HG02610 (cell line): Measurements from ENCODE around the gene STK35.

Source experiments
- ATAC-seq: cut with Tn5 transposase; IDR thresholded peaks from one replicate; pipeline ENCODE4 v1.9.1; 2021; ENCODE audit warnings: mild to moderate bottlenecking, moderate library complexity; ENCODE audit not compliant: unreplicated experiment

STK35 gene

DNA sequence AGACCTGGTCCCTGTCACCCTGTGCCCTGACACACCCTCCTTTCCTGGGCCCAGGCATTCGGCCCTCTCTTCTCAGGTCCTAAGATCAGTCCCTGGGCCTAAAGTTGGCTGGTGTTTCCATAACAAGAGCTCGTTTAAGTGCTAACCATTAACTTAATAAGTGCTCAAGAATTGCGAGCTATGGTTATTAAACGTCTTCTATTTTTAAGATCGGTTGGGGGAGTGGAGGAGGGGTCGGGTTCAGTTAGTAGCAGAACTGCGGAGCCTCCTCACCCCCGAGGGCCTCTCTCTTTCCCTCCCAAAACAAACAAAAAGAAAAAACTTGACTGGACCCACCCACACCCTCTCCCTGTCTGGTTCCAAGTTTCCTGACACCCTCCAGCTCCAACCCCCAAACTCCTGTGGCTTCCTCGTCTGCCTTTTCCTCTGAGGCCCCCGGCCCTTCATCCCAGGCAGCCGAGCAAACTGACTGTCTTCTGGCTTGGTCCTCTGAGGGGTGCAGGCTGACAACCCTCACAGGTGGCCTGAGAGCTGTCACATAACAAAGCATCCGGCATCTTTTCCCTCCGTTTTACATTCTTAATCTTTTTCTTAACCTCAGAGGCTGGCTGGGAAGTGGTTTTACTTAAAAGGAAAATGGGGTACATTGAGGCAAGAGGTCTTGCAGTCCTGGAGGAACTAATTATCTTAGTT, 2.0 kb downstream of the STK35 start:
- ATAC-seq, result no peak

DNA sequence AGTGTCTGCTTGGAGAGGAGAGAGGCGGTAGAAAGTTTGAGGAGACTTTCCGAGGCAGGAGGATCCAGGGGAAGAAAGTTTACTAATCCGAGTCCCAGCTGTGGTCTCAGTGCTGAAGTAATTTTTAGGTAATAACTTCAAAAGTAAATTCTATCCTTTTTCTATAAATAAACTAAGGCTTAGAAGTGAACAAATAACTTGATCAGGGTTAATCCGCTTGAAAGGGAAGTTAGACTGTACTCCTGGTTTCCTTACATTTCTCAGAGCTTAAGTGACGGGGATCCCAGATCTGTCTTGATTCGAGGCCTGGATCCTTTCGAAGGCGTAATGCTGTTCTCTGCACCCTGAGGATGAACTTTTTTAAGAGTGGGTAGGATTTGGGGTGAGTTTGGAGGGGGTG, 2.6 kb downstream of the STK35 start:
- ATAC-seq, result no peak

DNA sequence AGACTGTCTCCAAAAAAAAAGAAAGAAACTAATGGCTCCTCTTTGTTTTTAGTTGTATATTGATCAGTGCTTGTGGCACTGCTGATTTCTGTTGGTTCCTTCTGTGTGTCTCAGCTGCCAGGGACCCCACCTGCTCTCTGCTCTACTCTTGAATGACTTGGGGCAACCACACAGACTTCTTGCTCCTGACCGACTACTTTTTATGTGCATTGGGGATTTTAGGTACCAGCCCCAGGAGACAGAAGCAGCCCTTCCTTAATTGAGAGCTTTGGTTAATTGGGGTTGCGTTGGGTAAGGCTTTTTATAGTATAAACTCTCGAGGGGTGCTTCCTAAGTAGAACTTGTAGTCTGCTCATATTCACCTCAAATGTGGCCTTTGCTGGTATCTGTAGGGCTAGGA, 6.9 kb downstream of the STK35 start:
- no peak for ATAC-seq

DNA sequence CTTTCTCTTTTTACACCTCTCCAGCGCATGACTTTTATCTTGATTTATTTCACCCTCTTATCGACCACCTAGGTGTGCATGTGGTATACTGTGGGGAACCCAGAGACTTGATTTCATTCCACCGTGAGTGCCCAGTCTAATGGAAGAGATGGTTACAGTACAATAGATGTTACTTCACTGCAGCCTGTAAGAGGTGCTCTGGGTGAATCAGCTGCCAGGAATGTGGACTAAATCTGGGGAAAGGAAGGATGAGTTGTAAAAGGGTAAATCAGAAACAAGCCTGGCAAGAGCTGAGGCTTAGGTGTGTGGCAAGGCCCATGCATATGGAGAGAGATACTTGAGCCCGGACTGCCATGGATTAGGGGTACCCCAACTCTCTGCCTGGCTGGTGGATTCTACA, 7.4 kb downstream of the STK35 start:
- ATAC-seq, result no peak

DNA sequence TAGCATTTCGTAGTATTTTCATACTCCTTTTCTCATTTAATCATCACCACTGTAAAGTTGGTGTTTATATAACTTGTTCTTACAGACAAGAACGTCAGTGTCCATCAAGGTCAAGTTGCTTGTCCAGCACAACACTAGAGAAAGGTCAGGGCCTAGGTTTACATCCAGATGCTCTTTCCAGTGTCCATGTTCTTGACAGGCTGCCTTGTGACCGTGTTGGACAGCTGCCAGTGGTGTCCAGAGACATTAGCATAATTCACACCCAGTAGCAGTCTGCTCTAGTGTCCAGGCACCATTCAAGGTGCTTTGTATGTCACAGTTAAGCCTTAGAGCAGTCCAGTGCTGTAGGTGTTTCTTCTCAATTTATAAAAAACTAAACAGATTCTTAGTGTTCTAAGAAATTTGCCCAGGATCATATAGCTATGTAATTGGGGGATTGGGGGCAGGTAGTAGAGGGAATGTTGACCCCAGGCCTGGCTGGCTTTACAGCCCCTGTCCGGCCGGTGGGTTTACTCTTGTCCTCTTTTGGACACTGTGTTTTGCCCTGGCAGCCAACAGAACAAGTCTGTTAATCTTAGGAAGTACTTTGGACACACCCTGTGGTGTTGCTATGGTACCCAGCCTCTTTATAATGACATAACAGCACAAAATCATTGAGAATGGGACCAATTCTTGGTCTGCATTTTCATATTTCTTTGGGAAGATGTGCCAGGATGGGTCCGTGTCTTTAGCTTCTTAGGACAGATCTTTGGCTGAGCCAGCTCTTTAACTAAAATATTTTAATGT, 8.0 kb downstream of the STK35 start:
- ATAC-seq, result no peak

DNA sequence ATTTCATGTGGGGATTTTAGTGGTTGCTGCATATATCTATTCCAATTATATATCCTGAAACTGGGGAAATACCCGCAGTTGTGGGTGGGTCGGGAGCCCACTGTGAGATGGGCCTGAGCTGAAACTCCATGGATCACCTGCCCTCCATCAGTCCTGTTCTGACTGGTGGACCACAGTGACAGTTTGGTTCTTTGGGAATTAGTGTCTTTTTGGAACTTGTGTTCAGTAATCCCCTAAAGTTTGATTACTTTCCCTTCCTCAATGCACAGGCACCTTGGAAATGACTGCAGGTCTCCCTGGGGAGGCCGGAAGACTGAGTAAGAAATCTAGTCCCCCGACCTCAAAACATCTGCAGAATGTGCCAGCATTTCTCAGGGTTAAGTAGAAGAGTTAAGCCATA, 11.3 kb downstream of the STK35 start:
- no peak for ATAC-seq

DNA sequence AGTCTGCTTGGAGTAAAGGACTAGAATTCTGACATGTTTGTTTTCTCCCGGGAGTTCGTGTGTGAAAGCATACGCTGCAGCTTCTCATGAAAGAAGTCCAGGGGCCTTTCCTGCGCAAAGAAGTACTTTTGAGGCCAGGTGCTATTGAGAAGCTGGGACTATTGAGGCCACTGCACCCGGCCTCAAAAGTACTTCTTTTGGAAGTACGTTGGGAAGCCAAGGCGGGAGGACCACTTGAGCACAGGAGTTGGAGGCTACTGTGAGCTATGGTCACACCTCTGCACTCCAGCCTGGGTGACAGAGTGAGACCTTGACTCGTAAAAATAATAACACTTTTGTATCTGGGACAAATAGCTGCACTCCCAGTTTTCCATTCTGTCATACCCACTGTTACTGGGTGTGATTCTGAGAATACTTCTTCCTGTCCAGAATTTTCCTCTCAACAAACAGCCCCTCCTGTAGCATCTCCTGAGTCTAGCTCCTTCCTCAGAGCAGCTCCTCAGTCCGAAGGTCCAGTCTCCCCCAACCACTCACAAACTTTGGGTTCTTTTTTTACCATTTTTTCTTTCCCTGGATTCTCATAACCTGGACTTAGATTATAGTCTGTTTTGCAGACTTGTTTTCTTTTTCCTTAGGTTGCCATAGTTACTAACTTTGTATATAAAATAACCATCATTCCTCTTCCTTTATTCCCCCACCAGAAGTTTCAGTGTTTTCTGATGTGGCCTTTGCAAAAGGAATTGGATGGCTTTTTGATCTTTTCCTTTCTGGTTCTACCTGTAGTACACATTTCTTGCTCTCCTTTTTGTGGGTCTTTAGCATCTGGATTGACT, 12.7 kb downstream of the STK35 start:
- ATAC-seq, result no peak

DNA sequence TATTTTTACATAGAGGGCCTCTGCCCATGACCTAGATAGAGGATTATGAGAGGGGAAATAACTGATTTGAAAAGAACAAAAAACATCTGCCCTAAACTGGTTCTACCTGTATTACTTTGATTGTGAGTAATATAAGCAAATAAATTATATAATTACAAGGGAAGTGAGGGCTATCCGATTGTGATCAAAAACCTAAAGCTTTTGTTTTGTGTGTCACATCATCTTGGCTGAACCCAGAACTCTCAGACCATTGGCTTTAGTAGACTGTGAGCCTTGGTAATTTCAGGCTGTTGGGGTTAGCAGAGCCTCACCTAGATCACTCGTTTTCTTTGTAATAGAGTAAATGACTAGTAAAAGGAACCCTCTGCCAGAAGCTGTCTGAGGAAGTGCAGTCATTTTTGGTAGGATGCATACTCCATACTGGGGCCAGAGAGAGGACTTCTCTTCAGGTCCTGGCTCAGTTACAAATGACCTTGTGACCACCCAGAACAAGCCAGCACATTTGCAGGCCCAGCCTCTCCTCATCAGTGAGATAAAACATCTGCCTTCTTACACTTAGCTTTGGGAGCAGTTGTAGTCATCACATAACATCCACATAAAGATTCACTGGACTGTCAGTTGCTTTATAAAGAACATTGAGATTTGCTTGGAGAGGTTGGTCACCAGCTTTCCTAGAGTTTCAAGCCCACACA, 13.5 kb downstream of the STK35 start:
- no peak for ATAC-seq

DNA sequence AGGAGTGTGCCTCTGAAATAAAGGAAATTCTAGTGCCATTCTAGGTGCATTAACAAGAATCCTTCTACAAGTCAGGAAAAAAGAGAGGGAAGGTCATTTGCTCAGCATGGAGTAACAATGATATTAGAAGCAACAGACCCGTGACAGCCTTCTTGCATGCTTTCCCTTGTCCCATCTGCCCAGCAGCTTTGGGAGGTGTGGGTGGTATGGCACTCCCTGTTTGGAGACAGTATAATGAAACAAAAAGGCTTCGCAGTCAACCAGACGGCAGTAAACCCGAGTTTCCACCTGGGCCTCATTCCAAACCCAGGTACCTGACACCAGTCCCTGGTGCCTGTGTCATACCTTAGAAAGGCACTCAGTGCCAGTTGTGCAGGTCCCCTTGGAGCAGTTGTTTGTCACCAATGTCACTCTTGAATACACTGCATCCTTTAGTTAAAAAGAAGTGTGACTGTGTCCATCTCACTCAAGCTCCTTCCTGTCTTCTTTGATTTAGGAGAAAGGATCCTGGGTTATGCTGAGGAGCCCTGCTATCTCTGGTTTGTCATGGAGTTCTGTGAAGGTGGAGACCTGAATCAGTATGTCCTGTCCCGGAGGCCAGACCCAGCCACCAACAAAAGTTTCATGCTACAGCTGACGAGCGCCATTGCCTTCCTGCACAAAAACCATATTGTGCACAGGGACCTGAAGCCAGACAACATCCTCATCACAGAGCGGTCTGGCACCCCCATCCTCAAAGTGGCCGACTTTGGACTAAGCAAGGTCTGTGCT, 14.7 kb downstream of the STK35 start:
- no peak for ATAC-seq

DNA sequence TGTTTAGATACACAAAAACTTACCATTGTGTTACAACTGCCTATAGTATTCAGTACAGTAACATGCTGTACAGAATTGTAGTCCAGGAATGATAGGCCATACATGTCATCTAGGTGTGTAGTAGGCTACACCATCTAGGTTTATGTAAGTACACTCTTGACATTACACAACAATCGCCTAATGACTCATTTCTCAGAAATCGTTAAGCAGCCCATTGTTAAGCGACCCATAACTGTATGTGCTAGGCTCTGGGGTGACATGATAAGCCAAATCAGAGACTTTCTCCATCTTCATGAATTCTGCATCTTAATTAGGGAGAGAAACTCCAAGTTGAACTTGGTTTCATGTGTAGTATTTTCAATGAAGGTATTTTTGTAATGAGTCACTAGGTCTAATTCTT, 17.2 kb downstream of the STK35 start:
- peak; percentile 77 for ATAC-seq

DNA sequence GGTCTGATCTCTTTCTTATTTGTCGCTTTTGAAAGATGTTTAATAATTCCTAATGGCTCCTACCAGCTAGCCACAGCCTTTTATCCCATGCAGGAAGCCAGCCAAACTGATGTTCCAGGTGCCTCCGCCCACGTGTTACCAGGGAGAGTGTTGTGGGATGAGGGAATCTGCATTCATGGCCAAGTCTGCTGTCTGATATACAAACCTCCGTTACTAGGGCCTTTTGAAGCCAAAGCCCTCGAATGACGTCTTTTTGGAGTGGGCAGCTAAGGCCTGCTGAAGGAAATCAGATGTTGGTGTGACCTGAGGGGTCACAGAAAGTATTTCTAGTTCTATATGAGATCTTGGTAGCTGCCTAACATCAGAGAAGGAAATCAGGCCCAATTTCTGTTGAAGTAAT, 21.3 kb downstream of the STK35 start:
- ATAC-seq, result no peak

DNA sequence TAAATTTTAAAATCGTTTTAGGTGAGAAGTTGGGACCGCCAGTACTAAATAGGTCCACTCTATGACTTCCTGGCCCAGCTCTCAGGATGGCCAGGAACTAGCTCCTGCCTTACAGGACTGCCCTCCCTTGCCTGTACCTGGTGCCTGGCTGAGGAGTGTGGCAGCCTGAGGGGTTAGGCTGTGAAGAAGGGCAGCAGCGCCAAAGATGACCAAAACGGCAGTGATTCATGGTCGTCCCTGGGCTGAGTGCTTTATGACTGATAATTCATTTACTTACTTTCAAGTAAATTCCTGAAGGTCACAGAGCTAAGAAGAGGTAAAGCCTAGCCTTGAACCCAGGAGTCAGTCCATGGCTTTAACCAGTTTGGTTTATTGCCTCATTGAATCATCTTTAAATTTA, 22.1 kb downstream of the STK35 start:
- no peak for ATAC-seq

DNA sequence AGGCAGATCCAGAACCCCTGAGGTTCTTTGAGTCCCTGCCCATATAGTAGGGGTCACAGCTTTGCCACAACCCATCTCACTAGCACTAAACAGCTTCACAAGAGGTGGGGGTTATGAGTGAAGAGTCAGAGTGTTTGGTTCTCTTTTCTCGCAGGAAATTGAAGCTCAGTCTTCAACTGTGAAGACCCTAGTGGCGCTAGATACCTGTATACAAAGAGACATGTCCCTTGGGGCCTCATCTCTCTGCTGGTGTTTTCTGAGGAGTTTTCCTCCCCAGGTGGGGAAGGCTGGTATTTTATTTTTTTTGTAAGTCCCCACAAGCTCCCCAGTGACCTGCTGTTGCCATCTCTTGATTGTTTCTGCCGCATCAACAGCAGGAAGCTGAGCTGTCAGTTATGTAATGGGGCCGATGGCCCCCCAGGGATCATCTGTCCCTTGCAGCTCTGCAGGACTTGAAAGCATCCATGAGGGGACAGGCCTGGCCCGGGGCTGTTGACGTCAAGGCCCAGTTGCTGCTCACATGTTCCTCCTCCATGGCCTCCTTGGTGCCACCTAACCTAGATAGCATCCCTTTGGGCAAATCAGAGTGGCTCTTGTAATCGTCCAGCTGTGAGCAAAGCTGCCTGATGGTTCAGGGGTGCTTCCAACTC, 23.1 kb downstream of the STK35 start:
- ATAC-seq, result no peak

DNA sequence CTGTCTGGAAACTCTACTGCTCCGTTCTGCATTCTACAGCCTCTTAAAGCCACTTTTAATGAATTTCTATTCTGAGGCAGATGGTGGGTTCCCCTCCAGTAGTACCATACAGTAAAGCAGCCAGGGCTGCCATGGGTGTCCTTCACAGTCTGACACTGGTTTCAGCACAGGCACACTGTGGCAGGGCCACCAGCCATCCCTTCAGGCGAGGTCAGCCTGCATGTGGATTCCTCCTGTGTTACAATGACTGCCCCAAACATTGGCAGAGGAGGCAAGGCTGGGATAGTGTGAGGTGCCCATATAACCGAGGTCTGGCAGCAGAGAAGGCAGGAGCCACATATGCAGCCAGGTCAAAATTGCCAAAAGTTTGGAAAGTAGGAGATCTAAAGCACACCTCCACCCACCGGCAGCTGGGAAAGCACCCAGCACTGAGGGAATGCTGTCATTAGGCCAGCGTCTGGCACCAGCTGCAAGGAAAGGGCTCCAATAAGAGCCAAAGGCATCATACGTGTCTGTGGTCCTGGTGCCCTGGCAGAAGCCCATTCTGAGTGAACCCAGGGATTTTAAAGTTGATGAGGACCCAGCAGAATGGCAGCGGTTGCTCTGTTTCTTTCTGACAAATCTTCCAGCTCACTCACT, 24.0 kb downstream of the STK35 start:
- no peak for ATAC-seq

DNA sequence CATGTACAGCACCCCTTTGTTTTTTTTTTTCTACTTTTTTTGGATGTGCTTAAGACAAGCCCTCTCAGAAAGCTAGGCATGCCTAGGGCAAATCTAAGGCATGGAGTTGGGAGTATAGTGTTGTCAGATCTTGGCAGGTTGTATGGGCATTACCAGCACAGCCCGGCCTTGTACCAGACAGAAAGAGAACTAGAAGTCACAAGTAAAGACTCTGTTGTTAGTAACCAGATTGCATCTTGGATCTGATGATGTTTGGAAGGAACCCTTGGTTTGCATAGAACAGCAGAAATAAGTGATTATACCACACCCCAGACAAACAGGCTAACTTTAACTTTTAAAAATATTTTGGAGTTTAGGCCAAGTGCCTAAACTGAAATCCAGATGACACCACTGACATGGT, 25.6 kb downstream of the STK35 start:
- ATAC-seq, result no peak

DNA sequence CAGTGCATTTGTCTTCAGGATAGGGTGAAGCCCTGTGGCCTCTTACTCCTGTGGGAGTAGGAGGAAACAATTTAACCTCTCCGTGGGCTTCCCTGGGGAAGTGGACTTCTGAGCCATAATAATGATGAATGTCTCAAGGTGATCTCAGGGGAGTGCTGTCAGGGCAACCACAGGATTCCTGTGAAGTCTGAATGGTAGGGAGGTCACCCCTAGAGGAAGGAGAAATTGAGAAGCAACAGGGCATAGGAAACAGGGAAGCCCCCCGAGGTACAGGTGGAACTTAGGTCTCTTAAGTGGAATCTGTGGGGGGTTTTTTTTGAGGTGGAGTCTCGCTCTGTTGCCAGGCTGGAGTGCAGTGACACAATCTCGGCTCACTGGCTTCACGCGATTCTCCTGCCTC, 26.9 kb downstream of the STK35 start:
- ATAC-seq, result no peak

DNA sequence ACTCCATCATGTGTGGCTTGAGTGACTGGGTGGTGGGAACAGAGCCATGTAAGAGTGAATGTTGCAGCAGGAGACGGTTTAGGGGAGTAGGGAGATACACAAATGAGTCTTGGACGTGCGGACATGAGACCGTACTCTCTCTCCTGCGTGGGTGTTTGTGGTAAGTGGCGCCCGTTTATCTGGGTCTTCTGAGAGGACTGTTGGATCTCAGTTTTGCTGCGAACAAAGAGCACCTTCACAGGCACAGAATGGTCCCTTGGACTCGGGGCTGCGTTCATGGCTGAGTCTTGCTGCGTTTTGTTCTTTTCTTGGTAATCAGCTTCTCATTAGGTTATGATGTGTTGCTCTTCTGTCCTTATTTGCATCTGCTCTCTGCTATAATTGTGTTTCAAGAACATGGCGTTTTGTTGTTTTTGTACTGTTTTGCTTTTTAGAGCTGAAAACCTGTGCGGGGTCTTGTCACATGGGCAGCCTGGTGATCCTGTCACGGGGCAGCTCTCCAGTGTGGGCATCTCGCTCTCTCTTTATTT, 28.5 kb downstream of the STK35 start:
- ATAC-seq, result no peak

DNA sequence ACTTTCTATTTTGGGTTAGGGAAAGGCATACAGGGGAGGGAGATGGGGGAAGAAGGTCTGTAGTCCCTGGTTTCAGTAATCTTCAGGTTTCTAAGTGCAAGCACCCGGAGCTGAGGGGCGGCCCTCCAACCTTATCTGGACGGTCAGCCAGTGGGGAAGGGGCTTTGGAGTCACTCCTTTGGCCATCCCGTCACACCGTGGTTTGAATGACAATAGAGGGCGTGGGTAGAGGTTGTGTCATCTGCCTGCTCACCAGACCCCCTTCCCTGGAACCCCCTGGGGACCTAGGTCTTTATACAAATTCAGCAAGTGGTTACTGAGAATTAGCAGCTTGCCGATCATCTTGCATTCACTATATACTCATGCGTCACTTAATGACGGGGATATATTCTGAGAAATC, 29.1 kb downstream of the STK35 start:
- ATAC-seq, result no peak

DNA sequence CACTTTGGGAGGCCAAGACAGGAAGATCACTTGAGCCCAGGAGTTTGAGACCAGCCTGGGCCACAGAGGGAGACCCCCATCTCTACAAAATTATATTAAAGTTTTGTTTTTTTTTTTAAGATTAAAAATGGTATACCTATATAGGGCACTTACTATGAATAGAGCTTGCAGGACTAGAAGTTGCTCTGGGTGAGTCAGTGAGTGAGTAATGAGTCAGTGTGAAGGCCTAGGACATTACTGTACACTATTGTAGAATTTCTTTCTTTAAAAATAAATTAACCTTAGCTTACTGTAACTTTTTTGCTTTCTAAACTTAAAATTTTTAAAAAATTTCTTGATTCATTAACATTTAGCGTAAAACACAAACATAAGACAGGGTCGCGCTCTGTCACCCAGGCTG, 29.7 kb downstream of the STK35 start:
- no peak for ATAC-seq
